ENCODE data around the gene NUP62CL. TPM values are rescaled to one million over a fixed set of nuclear protein-coding genes. Genes with fewer than 3 reads are reported as not detected.
"Not testable (repeated sequence)": the region's sequence is repeated elsewhere in the genome, so short reads cannot be mapped to it uniquely, and the experiment has no call there.

Gene NUP62CL
- polyA plus RNA-seq, 1 experiment, result 0.05 TPM

- Histone ChIP-seq H3K27ac (ENCODE audit: low read depth, low read length) (no peak overlapping the region), H3K27me3 (ENCODE audit: control insufficient read depth, insufficient read depth, low read length) (no peaks in the 10 kb centered on the region), H3K9me3 (ENCODE audit: control insufficient read depth, insufficient read depth, low read length) (no peaks in the 10 kb centered on the region), H3K4me3 (ENCODE audit: low read depth, low read length) (no peak overlapping the region)
- DNase-seq (ENCODE audit: low read depth, low spot score), result no peak
- POLR2A ChIA-PET, result no interaction called here
- CTCF ChIA-PET, result no interaction called here
- no peak for TF ChIP-seq CTCF (IDR thresholded peaks at IDR 0.05; ENCODE audit: low read depth, low read length)
Measured at GRCh38 chrX:107199491-107199890, 6.7 kb downstream of the NUP62CL start.

GRCh38 chrX:107198074-107198473 lies 8.2 kb downstream of the NUP62CL start:
- H3K4me3 ChIP-seq (ENCODE audit: low read depth, low read length); POLR2A ChIA-PET; H3K27me3 ChIP-seq (ENCODE audit: control insufficient read depth, insufficient read depth, low read length); H3K9me3 ChIP-seq (ENCODE audit: control insufficient read depth, insufficient read depth, low read length); CTCF ChIA-PET; H3K27ac ChIP-seq (ENCODE audit: low read depth, low read length); DNase-seq (ENCODE audit: low read depth, low spot score): not testable (repeated sequence)

- Histone ChIP-seq H3K4me3 (ENCODE audit: low read depth, low read length) (no peak overlapping the region), H3K27ac (ENCODE audit: low read depth, low read length) (no peak overlapping the region), H3K9me3 (ENCODE audit: control insufficient read depth, insufficient read depth, low read length) (no peaks in the 10 kb centered on the region), H3K27me3 (ENCODE audit: control insufficient read depth, insufficient read depth, low read length) (no peaks in the 10 kb centered on the region)
- DNase-seq (ENCODE audit: low read depth, low spot score), result no peak
- POLR2A ChIA-PET, result no interaction called here
- CTCF ChIA-PET, result no interaction called here
- TF ChIP-seq CTCF (IDR thresholded peaks at IDR 0.05; ENCODE audit: low read depth, low read length), result no peak
Measured at GRCh38 chrX:107197319-107197718, 8.9 kb downstream of the NUP62CL start.

- DNase-seq (ENCODE audit: low read depth, low spot score), result no peak
- H3K4me3 ChIP-seq (ENCODE audit: low read depth, low read length), result no peak overlapping the region
- no peaks in the 10 kb centered on the region for H3K9me3 ChIP-seq (ENCODE audit: control insufficient read depth, insufficient read depth, low read length)
- no peak for TF ChIP-seq CTCF (IDR thresholded peaks at IDR 0.05; ENCODE audit: low read depth, low read length)
- ChIA-PET POLR2A (no interaction called here), CTCF (no interaction called here)
- H3K27me3 ChIP-seq (ENCODE audit: control insufficient read depth, insufficient read depth, low read length), result no peaks in the 10 kb centered on the region
- no peak overlapping the region for H3K27ac ChIP-seq (ENCODE audit: low read depth, low read length)
Measured at GRCh38 chrX:107171369-107172102, 34.7 kb downstream of the NUP62CL start.

- no peak overlapping the region for H3K27ac ChIP-seq (ENCODE audit: low read depth, low read length)
- CTCF ChIA-PET, result no interaction called here
- TF ChIP-seq CTCF (IDR thresholded peaks at IDR 0.05; ENCODE audit: low read depth, low read length), result no peak
- POLR2A ChIA-PET, result no interaction called here
- no peaks in the 10 kb centered on the region for H3K9me3 ChIP-seq (ENCODE audit: control insufficient read depth, insufficient read depth, low read length)
- DNase-seq (ENCODE audit: low read depth, low spot score), result no peak
- H3K4me3 ChIP-seq (ENCODE audit: low read depth, low read length), result no peak overlapping the region
- no peaks in the 10 kb centered on the region for H3K27me3 ChIP-seq (ENCODE audit: control insufficient read depth, insufficient read depth, low read length)
Measured at GRCh38 chrX:107168712-107169111, 37.5 kb downstream of the NUP62CL start.
